PFSK-1 (cell line): ENCODE data around the gene USP20.

Source experiments
- POLR2AphosphoS5 ChIP-seq: IDR thresholded peaks from 2 replicates; pipeline ENCODE4 v1.6.1; 2012; ENCODE audit warnings: low read depth, mild to moderate bottlenecking, control low read depth, low read length, moderate library complexity
- SIN3A ChIP-seq: IDR thresholded peaks from 2 replicates; pipeline ENCODE4 v1.6.1; 2012; ENCODE audit warnings: mild to moderate bottlenecking, low read length, moderate library complexity, borderline replicate concordance; ENCODE audit not compliant: insufficient read depth
- TAF1 ChIP-seq: IDR thresholded peaks from 2 replicates; pipeline ENCODE4 v1.6.1; 2012; ENCODE audit warnings: low read length, control low read depth, borderline replicate concordance; ENCODE audit not compliant: insufficient read depth
- TF ChIP-seq, protein P1 (sequence below), 2 experiments: IDR thresholded peaks; 2 replicates each; pipeline versions ENCODE4 v1.6.1 to v1.8.0; 2011 to 2012; ENCODE audit warnings: low read depth in 2 of 2, low read length in 2 of 2, control low read depth in 1 of 2, inconsistent platforms in 1 of 2, mild to moderate bottlenecking in 1 of 2, moderate library complexity in 1 of 2; ENCODE audit not compliant: insufficient read depth in 1 of 2

DNA sequence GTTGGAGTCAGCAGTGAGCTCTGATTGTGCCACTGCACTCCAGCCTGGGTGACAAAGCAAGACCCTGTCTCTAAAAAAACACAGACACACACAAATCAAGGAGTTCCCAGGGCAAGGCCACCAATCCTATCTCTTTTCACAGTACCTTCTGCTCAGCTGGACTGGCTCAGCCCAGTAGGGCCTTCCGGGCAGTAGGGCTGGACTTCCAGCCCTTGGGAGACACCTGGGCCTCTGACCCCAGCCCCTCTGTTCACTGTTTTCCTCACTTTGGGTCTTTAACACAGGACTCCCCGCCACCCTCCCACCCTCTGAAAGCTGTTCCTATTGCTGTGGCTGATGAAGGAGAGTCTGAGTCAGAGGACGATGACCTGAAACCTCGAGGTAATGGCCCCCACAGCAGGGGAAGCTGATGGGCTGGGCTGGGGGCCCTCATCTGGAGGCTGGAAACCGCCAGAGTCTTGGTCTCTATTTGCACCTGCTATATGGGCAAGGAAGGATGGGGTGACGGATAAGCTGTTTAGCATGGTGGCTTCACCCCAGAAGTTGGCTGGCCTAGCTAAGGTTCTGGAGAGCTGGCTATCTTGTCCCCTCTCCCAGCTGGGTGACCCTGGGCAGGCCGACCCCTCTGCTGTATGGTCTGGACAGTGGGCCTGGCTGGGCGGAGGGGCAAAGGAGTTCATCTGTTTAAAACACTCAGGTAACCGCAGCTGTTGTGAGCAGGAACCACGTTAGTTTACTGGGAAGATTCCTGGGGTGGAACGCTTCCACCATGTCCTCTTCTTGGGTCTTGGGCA is 25.6 kb downstream of the USP20 start:
- TF ChIP-seq, protein P1, sequence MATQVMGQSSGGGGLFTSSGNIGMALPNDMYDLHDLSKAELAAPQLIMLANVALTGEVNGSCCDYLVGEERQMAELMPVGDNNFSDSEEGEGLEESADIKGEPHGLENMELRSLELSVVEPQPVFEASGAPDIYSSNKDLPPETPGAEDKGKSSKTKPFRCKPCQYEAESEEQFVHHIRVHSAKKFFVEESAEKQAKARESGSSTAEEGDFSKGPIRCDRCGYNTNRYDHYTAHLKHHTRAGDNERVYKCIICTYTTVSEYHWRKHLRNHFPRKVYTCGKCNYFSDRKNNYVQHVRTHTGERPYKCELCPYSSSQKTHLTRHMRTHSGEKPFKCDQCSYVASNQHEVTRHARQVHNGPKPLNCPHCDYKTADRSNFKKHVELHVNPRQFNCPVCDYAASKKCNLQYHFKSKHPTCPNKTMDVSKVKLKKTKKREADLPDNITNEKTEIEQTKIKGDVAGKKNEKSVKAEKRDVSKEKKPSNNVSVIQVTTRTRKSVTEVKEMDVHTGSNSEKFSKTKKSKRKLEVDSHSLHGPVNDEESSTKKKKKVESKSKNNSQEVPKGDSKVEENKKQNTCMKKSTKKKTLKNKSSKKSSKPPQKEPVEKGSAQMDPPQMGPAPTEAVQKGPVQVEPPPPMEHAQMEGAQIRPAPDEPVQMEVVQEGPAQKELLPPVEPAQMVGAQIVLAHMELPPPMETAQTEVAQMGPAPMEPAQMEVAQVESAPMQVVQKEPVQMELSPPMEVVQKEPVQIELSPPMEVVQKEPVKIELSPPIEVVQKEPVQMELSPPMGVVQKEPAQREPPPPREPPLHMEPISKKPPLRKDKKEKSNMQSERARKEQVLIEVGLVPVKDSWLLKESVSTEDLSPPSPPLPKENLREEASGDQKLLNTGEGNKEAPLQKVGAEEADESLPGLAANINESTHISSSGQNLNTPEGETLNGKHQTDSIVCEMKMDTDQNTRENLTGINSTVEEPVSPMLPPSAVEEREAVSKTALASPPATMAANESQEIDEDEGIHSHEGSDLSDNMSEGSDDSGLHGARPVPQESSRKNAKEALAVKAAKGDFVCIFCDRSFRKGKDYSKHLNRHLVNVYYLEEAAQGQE (IDR thresholded peaks at IDR 0.05; ENCODE audit: insufficient read depth in 1 of 2, low read depth in 2 of 2, low read length in 2 of 2): no peak
- TF ChIP-seq POLR2AphosphoS5 (no peak), TAF1 (no peak), SIN3A (no peak)
